RWPE1 (cell line): Measurements from ENCODE around the gene FAM209B.
"Not testable (repeated sequence)": the region's sequence is repeated elsewhere in the genome, so short reads cannot be mapped to it uniquely, and the experiment has no call there.

ENCODE experiments used
- CTCF ChIA-PET: fragments of 350-600 bp; sonication (Branson Sonifier 250); formaldehyde crosslinking; extraction: SDS; loops from one replicate; lab custom pipeline; 2021; lab: Yijun Ruan, JAX
- POLR2A ChIA-PET: fragments of 400-600 bp; formaldehyde crosslinking; extraction: SDS; loops from one replicate; lab custom pipeline; 2020; ENCODE audit warnings: antibody characterized with exemption; ENCODE audit not compliant: low non-redundant PET; lab: Yijun Ruan, JAX
- DNase-seq: peaks from one replicate; pipeline ENCODE4 v3.0.0; 2012; ENCODE audit warnings: low spot score
- H3K27ac ChIP-seq: fragments of 450-650 bp; 2 replicates; pipeline ENCODE4 v1.5.1; 2017
- TF ChIP-seq, protein P1 (sequence below): fragments of 450-650 bp; conservative IDR thresholded peaks from 2 replicates; pipeline ENCODE4 v1.5.1; 2017; ENCODE audit warnings: low read depth, mild to moderate bottlenecking

The FAM209B gene

DNA sequence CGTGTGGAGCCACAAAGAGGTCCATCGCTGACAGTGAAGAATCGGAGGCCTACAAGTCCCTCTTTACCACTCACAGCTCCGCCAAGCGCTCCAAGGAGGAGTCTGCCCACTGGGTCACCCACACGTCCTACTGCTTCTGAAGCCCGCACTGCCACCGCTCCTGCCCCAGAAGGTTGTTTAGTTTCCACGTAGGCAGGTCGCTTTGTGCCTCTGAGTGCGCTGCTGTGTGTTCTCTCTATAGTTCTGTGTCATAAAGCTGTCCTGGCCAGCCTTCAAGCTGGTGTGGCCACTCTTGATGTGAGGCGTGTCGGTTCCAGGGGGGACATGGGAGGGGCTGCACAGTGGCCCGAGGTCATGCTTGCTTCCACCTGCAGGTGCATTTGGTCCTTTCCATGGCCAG, 14.9 kb upstream of the FAM209B start:
- CTCF ChIA-PET: interaction anchor here (0.8 kb wide), 1 partner anchor 33 kb away, joined by 3 read pairs; no protein-coding TSS in a partner anchor
- DNase-seq: no peak
- POLR2A ChIA-PET: no interaction called here
- TF ChIP-seq, protein P1, sequence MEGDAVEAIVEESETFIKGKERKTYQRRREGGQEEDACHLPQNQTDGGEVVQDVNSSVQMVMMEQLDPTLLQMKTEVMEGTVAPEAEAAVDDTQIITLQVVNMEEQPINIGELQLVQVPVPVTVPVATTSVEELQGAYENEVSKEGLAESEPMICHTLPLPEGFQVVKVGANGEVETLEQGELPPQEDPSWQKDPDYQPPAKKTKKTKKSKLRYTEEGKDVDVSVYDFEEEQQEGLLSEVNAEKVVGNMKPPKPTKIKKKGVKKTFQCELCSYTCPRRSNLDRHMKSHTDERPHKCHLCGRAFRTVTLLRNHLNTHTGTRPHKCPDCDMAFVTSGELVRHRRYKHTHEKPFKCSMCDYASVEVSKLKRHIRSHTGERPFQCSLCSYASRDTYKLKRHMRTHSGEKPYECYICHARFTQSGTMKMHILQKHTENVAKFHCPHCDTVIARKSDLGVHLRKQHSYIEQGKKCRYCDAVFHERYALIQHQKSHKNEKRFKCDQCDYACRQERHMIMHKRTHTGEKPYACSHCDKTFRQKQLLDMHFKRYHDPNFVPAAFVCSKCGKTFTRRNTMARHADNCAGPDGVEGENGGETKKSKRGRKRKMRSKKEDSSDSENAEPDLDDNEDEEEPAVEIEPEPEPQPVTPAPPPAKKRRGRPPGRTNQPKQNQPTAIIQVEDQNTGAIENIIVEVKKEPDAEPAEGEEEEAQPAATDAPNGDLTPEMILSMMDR: no peak
- H3K27ac ChIP-seq: no peak overlapping the region

DNA sequence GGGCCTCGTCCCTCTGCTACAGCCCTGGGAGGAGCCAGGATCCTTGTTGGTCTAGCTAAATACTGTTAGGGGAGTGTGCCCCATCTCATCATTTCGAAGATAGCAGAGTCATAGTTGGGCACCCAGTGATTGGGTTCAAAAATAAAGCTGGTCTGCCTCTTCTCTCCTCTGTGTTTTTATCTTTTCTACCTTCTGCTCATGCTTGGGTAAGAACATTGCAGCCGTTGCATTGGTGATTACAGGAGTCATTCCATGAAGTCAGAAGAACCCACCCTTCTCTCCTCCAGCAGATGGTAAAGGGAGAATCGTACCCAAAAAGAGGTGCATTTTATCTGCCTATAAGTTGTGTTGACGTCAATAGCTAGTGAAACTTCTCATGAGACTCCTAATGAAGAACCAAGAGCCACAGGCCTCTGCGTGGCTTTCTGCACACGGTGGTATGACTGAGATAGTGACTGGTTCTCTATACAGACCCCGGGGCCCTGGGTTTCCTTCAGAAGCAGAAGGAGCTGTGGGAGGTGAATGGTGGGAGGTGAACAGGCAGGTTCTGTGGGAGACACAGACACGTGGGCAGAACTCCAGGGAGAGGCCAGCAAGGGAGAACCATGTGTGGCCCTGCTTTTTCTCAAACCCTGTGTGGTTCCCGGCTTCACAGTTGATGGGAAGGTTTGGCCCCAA, 14.2 kb upstream of the FAM209B start:
- DNase-seq: no peak
- TF ChIP-seq, protein P1: no peak
- ChIA-PET POLR2A (no interaction called here), CTCF (interaction anchor here (0.5 to 0.8 kb wide), 2 partner anchors 13 to 32 kb away, joined by 3 to 4 read pairs; no protein-coding TSS in a partner anchor)
- no peak overlapping the region for H3K27ac ChIP-seq

DNA sequence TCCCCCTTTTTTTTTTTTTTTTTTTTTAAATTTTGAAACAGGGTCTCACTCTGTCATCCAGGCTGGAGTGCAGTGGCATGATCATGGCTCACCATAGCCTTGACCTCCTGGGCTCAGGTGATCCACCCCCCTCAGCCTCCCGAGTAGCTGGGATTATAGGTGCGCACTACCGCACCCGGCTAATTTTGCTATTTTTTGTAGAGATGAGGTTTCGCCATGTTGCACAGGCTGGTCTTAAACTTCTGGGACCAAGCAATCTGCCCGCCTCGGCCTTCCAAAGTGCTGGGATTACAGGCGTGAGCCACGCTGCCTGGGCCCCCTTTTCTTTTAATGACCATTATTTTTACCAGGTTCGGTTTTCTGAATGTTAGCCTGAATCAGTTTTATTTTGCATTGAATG, 13.5 kb upstream of the FAM209B start:
- TF ChIP-seq, protein P1: no peak
- POLR2A ChIA-PET: no interaction called here
- no peak for DNase-seq
- H3K27ac ChIP-seq: no peak overlapping the region
- CTCF ChIA-PET: interaction anchor here (0.6 kb wide), 1 partner anchor 17 kb away, joined by 6 read pairs; no protein-coding TSS in a partner anchor

DNA sequence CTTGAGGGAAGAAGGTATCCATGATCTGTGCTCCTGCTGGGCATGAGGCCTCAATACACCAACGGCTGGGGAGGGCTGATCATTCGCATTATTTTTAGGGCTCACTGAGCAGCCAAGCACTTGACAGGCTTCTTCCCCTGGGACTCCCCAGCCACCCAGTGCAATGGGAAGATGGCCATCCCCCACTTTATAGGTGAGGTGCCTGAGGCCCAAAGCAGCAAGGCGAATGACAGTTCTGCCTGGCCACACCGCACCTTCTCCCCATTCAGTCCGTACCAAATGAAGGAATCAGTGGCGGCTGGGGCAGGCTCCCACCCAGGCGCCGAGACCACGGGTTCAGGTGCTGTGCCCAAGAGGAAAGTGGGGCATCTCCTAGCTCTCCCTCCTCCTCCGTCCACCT, 12.9 kb upstream of the FAM209B start:
- TF ChIP-seq, protein P1: no peak
- ChIA-PET POLR2A (no interaction called here), CTCF (interaction anchor here (0.6 to 1.0 kb wide), 4 partner anchors 13 to 31 kb away, joined by 3 to 4 read pairs (median 3); no protein-coding TSS in a partner anchor)
- no peak overlapping the region for H3K27ac ChIP-seq
- DNase-seq: no peak

DNA sequence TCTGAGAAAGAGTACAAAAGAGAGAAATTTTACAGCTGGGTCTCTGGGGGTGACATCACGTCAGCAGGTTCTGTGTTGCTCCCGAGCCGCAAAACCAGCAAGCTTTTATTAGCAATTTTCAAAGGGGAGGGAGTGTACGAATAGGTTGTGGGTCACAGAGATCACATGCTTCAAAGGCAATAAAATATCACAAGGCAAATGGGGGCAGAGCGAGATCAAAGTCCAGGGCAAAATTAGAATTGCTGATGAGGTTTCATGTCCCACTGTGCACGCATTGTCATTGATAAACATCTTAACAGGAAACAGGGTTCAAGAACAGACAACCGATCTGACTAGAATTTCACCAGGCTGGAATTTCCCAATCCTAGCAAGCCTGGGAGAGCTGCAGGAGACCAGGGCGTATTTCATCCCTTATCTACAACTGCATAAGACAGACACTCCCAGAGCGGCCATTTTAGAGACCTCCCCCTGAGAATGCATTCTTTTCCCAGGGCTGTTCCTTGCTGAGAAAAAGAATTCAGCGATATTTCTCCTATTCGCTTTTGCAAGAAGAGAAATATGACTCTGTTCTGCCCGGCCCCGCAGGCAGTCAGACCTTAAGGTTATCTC, 12.2 kb upstream of the FAM209B start:
- H3K27ac ChIP-seq, DNase-seq, POLR2A ChIA-PET: not testable (repeated sequence)
- CTCF ChIA-PET: interaction anchor here (0.8 to 1.0 kb wide), 2 partner anchors 13 to 30 kb away, joined by 3 read pairs; no protein-coding TSS in a partner anchor

DNA sequence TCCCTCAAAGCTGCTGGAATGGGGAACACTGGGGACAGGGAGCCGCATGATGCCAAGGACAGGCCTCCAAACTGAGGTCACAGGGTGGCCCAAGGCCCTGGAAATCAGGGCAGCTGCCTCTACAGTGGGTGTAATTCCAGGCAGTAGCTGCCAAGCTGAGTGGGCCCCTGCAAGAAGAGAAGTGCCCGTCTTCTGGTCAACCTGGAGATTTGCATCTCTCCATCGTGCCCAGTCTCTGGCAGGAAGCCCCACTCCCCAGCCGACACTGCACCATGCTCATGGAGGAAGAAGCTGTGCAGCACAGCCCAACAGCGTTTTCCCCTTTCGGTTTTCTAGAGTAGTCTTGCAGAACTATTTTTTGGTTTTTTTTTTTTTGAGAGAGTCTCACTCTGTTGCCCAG, 10.7 kb upstream of the FAM209B start:
- CTCF ChIA-PET: no interaction called here
- DNase-seq: no peak
- no peak overlapping the region for H3K27ac ChIP-seq
- TF ChIP-seq, protein P1: no peak
- POLR2A ChIA-PET: no interaction called here

DNA sequence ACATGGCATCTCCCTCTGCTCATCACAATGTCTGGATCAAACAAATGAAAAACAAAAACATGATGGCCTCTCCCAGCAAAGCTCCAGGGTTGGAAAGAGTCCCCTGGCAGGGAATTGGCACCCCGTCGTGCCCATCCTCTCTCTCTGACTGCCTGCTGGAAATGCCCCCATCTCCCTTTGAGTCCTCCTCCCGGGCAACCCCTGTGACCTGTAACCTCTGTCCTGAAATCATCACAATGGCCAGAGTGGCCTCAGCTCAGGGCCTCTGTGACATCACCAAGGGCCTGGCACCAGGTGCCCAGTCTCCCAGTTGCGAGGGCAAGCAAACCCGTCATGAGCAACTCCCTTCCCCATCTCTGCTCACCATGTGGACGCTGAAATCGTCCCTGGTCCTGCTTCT, 8.6 kb upstream of the FAM209B start, which contains the start of gene FAM209A:
Gene FAM209A, plus strand, starts transcription at position 301 of the 400 bp plus-strand sequence. Its CDS starts 65 bp downstream, at position 366.
- POLR2A ChIA-PET, DNase-seq, H3K27ac ChIP-seq: not testable (repeated sequence)
- CTCF ChIA-PET: interaction anchor here (0.7 to 0.8 kb wide), 2 partner anchors 15 to 94 kb away, joined by 4 to 5 read pairs; no protein-coding TSS in a partner anchor
